PC-9 (cell line): Measurements from ENCODE around the gene MYO18A. TPM values are rescaled to one million over a fixed set of nuclear protein-coding genes. Genes with fewer than 3 reads are reported as not detected.

Source experiments
- BruUV-seq: library from RNA; stranded (reverse); fragments of 400-500 nt; replicated peaks from 2 replicates; lab custom pipeline; 2021; lab: Mats Ljungman, UMichigan
- CTCF ChIA-PET: fragments of 300-600 bp; sonication (Branson Sonifier 250); formaldehyde crosslinking; loops from one replicate; lab custom pipeline; 2022; ENCODE audit warnings: antibody characterized with exemption; lab: Charles Lee
- POLR2A ChIA-PET: fragments of 300-600 bp; sonication (Branson Sonifier 250); formaldehyde crosslinking; loops from one replicate; lab custom pipeline; 2022; ENCODE audit warnings: antibody characterized with exemption; ENCODE audit not compliant: unreplicated experiment; lab: Charles Lee
- DNase-seq, 2 experiments: peaks; one replicate each; pipeline versions ENCODE4 v3.0.0 to v3.0.0-alpha.2; 2015 to 2022; ENCODE audit warnings: mixed read lengths in 1 of 2
- H2AFZ ChIP-seq: fragments of 200-600 bp; sonication (generic); 2 replicates; pipeline ENCODE4 v1.8.1; 2017; ENCODE audit warnings: antibody characterized with exemption
- H3F3A ChIP-seq: fragments of 200-600 bp; sonication (generic); 2 replicates; pipeline ENCODE4 v1.8.1; 2017; ENCODE audit warnings: antibody characterized with exemption, mild to moderate bottlenecking, low read depth; ENCODE audit not compliant: insufficient read depth
- H3K27ac ChIP-seq: fragments of 200-600 bp; sonication (generic); 2 replicates; pipeline ENCODE4 v1.6.1; 2016; ENCODE audit warnings: mixed run types
- H3K27me3 ChIP-seq: fragments of 200-600 bp; sonication (generic); 2 replicates; pipeline ENCODE4 v1.6.1; 2016; ENCODE audit warnings: low read depth, mixed run types; ENCODE audit not compliant: insufficient read depth
- H3K36me3 ChIP-seq: fragments of 200-600 bp; sonication (generic); 2 replicates; pipeline ENCODE4 v1.6.1; 2016; ENCODE audit warnings: low read depth, mixed run types
- H3K4me1 ChIP-seq: fragments of 200-600 bp; sonication (generic); replicated peaks from 2 replicates; pipeline ENCODE4 v1.6.1; 2016; ENCODE audit warnings: mixed run types; ENCODE audit not compliant: insufficient read depth
- H3K4me2 ChIP-seq: fragments of 200-600 bp; sonication (generic); 2 replicates; pipeline ENCODE4 v1.6.1; 2017; ENCODE audit warnings: mixed run types
- H3K4me3 ChIP-seq: fragments of 200-600 bp; sonication (generic); 2 replicates; pipeline ENCODE4 v1.6.1; 2016; ENCODE audit warnings: mixed run types
- H3K79me2 ChIP-seq: fragments of 200-600 bp; sonication (generic); 2 replicates; pipeline ENCODE4 v1.6.1; 2017; ENCODE audit warnings: low read depth, mixed run types
- H3K9me2 ChIP-seq: fragments of 200-600 bp; sonication (generic); 2 replicates; pipeline ENCODE4 v1.8.1; 2017; ENCODE audit warnings: mild to moderate bottlenecking; ENCODE audit not compliant: insufficient read depth
- H3K9me3 ChIP-seq: fragments of 200-600 bp; sonication (generic); 2 replicates; pipeline ENCODE4 v1.8.1; 2016; ENCODE audit warnings: low read depth; ENCODE audit not compliant: insufficient read depth
- H4K20me1 ChIP-seq: fragments of 200-600 bp; sonication (generic); 2 replicates; pipeline ENCODE4 v1.8.1; 2017; ENCODE audit not compliant: insufficient read depth
- EZH2 ChIP-seq: fragments of 200-600 bp; sonication (generic); IDR thresholded peaks from 2 replicates; pipeline ENCODE4 v1.8.0; 2017; ENCODE audit warnings: antibody characterized with exemption, low read depth
- intact Hi-C: fragments of 100-400 bp; cut with micrococcal nuclease; formaldehyde crosslinking; loops from one replicate; pipeline ENCODE4 v1.10.0; 2022; ENCODE audit not compliant: unreplicated experiment
- total RNA-seq: library from RNA; stranded (reverse); gene quantifications from 2 replicates; pipeline ENCODE4 v1.2.3, GENCODE V29; 2021
- TF ChIP-seq, protein P1 (sequence below): fragments of 200-600 bp; sonication (generic); conservative IDR thresholded peaks from 2 replicates; pipeline ENCODE4 v1.6.1; 2017; ENCODE audit warnings: mixed run types, antibody characterized with exemption, mild to moderate bottlenecking, moderate library complexity

The MYO18A gene
- total RNA-seq, 1 experiment from 2014 or later: 150 TPM

GRCh38 chr17:29073045-29073444 is 107.2 kb downstream of the MYO18A start:
- DNase-seq: no peak
- intact Hi-C loops: no loop called here
- no TSS peak for BruUV-seq
- ChIA-PET CTCF (interaction anchor here (0.6 kb wide), 1 partner anchor 16 kb away, joined by 3 read pairs; no protein-coding TSS in a partner anchor), POLR2A (no interaction called here)
- Histone ChIP-seq H3K36me3 (no peaks in the 10 kb centered on the region), H3F3A (peaks cover 17% of the 10 kb centered on the region), H3K4me2 (no peak overlapping the region), H3K27me3 (no peaks in the 10 kb centered on the region), H3K79me2 (no peaks in the 10 kb centered on the region), H2AFZ (no peak overlapping the region), H3K4me3 (no peak overlapping the region), H3K9me3 (no peaks in the 10 kb centered on the region), H4K20me1 (peaks cover 10% of the 10 kb centered on the region; the same call in 1 of the 2 replicates), H3K4me1 (no peaks in the 10 kb centered on the region), H3K27ac (no peak overlapping the region), H3K9me2 (no peaks in the 10 kb centered on the region)
- TF ChIP-seq, protein P1, sequence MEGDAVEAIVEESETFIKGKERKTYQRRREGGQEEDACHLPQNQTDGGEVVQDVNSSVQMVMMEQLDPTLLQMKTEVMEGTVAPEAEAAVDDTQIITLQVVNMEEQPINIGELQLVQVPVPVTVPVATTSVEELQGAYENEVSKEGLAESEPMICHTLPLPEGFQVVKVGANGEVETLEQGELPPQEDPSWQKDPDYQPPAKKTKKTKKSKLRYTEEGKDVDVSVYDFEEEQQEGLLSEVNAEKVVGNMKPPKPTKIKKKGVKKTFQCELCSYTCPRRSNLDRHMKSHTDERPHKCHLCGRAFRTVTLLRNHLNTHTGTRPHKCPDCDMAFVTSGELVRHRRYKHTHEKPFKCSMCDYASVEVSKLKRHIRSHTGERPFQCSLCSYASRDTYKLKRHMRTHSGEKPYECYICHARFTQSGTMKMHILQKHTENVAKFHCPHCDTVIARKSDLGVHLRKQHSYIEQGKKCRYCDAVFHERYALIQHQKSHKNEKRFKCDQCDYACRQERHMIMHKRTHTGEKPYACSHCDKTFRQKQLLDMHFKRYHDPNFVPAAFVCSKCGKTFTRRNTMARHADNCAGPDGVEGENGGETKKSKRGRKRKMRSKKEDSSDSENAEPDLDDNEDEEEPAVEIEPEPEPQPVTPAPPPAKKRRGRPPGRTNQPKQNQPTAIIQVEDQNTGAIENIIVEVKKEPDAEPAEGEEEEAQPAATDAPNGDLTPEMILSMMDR: no peak
- no peak for TF ChIP-seq EZH2

- Histone ChIP-seq H3K27ac (no peak overlapping the region), H3K4me2 (no peak overlapping the region), H3K4me1 (no peaks in the 10 kb centered on the region), H4K20me1 (peaks cover 10% of the 10 kb centered on the region; the same call in 1 of the 2 replicates), H3K4me3 (no peak overlapping the region), H3K9me2 (no peaks in the 10 kb centered on the region), H2AFZ (no peak overlapping the region), H3K27me3 (no peaks in the 10 kb centered on the region), H3K9me3 (no peaks in the 10 kb centered on the region), H3K36me3 (no peaks in the 10 kb centered on the region), H3K79me2 (no peaks in the 10 kb centered on the region), H3F3A (peaks cover 17% of the 10 kb centered on the region)
- intact Hi-C loops: no loop called here
- BruUV-seq: no TSS peak
- TF ChIP-seq, protein P1: no peak
- TF ChIP-seq EZH2: no peak
- no peak for DNase-seq
- CTCF ChIA-PET: no interaction called here
- POLR2A ChIA-PET: interaction anchor here (0.5 kb wide), 1 partner anchor 106 kb away, joined by 3 read pairs; no protein-coding TSS in a partner anchor
Observed at GRCh38 chr17:29071303-29071702, 108.9 kb downstream of the MYO18A start.

GRCh38 chr17:29070781-29071180 is 109.4 kb downstream of the MYO18A start:
- no peak overlapping the region for H3K4me3 ChIP-seq
- H3K79me2 ChIP-seq: no peaks in the 10 kb centered on the region
- no peaks in the 10 kb centered on the region for H3K9me3 ChIP-seq
- H3K9me2 ChIP-seq: no peaks in the 10 kb centered on the region
- H3K4me2 ChIP-seq: no peak overlapping the region
- BruUV-seq: no TSS peak
- no peak overlapping the region for H3K27ac ChIP-seq
- H3K36me3 ChIP-seq: no peaks in the 10 kb centered on the region
- ChIA-PET CTCF (no interaction called here), POLR2A (interaction anchor here (0.5 kb wide), 1 partner anchor 105 kb away, joined by 3 read pairs; no protein-coding TSS in a partner anchor)
- peaks cover 6% of the 10 kb centered on the region; the same call in 1 of the 2 replicates for H4K20me1 ChIP-seq
- no peak overlapping the region for H2AFZ ChIP-seq
- no peaks in the 10 kb centered on the region for H3K27me3 ChIP-seq
- no peak for DNase-seq
- intact Hi-C loops: no loop called here
- peaks cover 17% of the 10 kb centered on the region for H3F3A ChIP-seq
- no peaks in the 10 kb centered on the region for H3K4me1 ChIP-seq
- TF ChIP-seq, protein P1: no peak
- no peak for TF ChIP-seq EZH2
